GM21515 (cell line): ENCODE results near the gene OMD.

ENCODE experiments used
- ATAC-seq: cut with Tn5 transposase; IDR thresholded peaks from one replicate; pipeline ENCODE4 v1.9.1; 2021; ENCODE audit not compliant: unreplicated experiment

OMD gene

GRCh38 chr9:92373167-92373566 is 51.1 kb downstream of the OMD start:
- ATAC-seq, result no peak

- ATAC-seq, result no peak
Measured at GRCh38 chr9:92369075-92369474, 55.2 kb downstream of the OMD start.
